Calu3 (cell line): ENCODE results near the gene CALHM3. TPM values are rescaled to one million over a fixed set of nuclear protein-coding genes. Genes with fewer than 3 reads are reported as not detected.

Experiments used
- BruUV-seq: library from RNA; stranded (reverse); fragments of 400-500 nt; replicated peaks from 2 replicates; lab custom pipeline; 2021; lab: Mats Ljungman, UMichigan
- CTCF ChIA-PET: fragments of 300-600 bp; sonication (Branson Sonifier 250); formaldehyde crosslinking; loops from one replicate; lab custom pipeline; 2022; ENCODE audit warnings: antibody characterized with exemption; lab: Charles Lee
- DNase-seq: peaks from one replicate; pipeline ENCODE4 v3.0.0; 2022
- H3K27ac Mint-ChIP-seq: one replicate; pipeline ENCODE4 v1.8.0; 2022; ENCODE audit warnings: mixed read lengths; ENCODE audit not compliant: unreplicated experiment
- H3K27me3 Mint-ChIP-seq: one replicate; pipeline ENCODE4 v1.8.0; 2022; ENCODE audit warnings: mixed read lengths; ENCODE audit not compliant: unreplicated experiment
- H3K36me3 Mint-ChIP-seq: one replicate; pipeline ENCODE4 v1.8.0; 2022; ENCODE audit warnings: mild to moderate bottlenecking, moderate library complexity, mixed read lengths; ENCODE audit not compliant: insufficient read depth, unreplicated experiment
- H3K4me1 Mint-ChIP-seq: one replicate; pipeline ENCODE4 v1.8.0; 2022; ENCODE audit warnings: mild to moderate bottlenecking, low read depth, mixed read lengths; ENCODE audit not compliant: unreplicated experiment
- H3K4me3 Mint-ChIP-seq: one replicate; pipeline ENCODE4 v1.8.0; 2022; ENCODE audit warnings: mild to moderate bottlenecking, low read depth, moderate library complexity, mixed read lengths; ENCODE audit not compliant: unreplicated experiment
- H3K9me3 Mint-ChIP-seq: one replicate; pipeline ENCODE4 v1.8.0; 2022; ENCODE audit warnings: low read depth, mixed read lengths; ENCODE audit not compliant: unreplicated experiment
- CTCF ChIP-seq: fragments of 200-600 bp; IDR thresholded peaks from one replicate; pipeline ENCODE4 v1.8.0; 2022; ENCODE audit warnings: antibody characterized with exemption; ENCODE audit not compliant: unreplicated experiment
- intact Hi-C: fragments of 100-400 bp; cut with micrococcal nuclease; formaldehyde crosslinking; loops from one replicate; pipeline ENCODE4 v1.10.0; 2022; ENCODE audit not compliant: unreplicated experiment
- total RNA-seq: library from RNA; stranded (reverse); gene quantifications from 2 replicates; pipeline ENCODE4 v1.2.3, GENCODE V29; 2022

The CALHM3 gene
- total RNA-seq, 1 experiment from 2014 or later = not detected

GRCh38 chr10:103451831-103452505, 27.1 kb downstream of the CALHM3 start, which contains the start of gene CALHM2:
TSS of gene CALHM2 (minus strand) at chr10:103452370. CDS start at chr10:103449941, 2,429 bp downstream.
- Mint-ChIP-seq H3K9me3 (no peaks in the 10 kb centered on the region), H3K36me3 (peaks cover 15% of the 10 kb centered on the region), H3K4me3 (peak within 1 kb of the TSS; percentile 77), H3K27me3 (no peaks in the 10 kb centered on the region), H3K27ac (no peak within 1 kb of the TSS), H3K4me1 (peaks cover 18% of the 10 kb centered on the region)
- no peak for TF ChIP-seq CTCF
- BruUV-seq = no TSS peak
- DNase-seq = peak; percentile 47
- intact Hi-C loops = no loop called here
- CTCF ChIA-PET = no interaction called here

GRCh38 chr10:103451091-103451813, 27.8 kb downstream of the CALHM3 start:
- BruUV-seq = no TSS peak
- Mint-ChIP-seq H3K9me3 (no peaks in the 10 kb centered on the region), H3K27me3 (no peaks in the 10 kb centered on the region), H3K27ac (no peak overlapping the region), H3K36me3 (peaks cover 15% of the 10 kb centered on the region), H3K4me3 (peak overlapping the region; percentile 13), H3K4me1 (peaks cover 18% of the 10 kb centered on the region)
- intact Hi-C loops = no loop called here
- TF ChIP-seq CTCF = no peak
- CTCF ChIA-PET = interaction anchor here (0.6 kb wide), 1 partner anchor 329 kb away, joined by 5 read pairs; no protein-coding TSS in a partner anchor
- DNase-seq = peak; percentile 55

GRCh38 chr10:103450201-103450695, 28.8 kb downstream of the CALHM3 start:
- H3K4me1 Mint-ChIP-seq = peaks cover 18% of the 10 kb centered on the region
- DNase-seq = no peak
- H3K27ac Mint-ChIP-seq = no peak overlapping the region
- no TSS peak for BruUV-seq
- no peaks in the 10 kb centered on the region for H3K27me3 Mint-ChIP-seq
- no peaks in the 10 kb centered on the region for H3K9me3 Mint-ChIP-seq
- intact Hi-C loops = no loop called here
- no peak overlapping the region for H3K4me3 Mint-ChIP-seq
- CTCF ChIA-PET = no interaction called here
- no peak for TF ChIP-seq CTCF
- H3K36me3 Mint-ChIP-seq = peaks cover 15% of the 10 kb centered on the region

- CTCF ChIA-PET = no interaction called here
- intact Hi-C loops = no loop called here
- H3K4me1 Mint-ChIP-seq = peaks cover 18% of the 10 kb centered on the region
- DNase-seq = no peak
- BruUV-seq = no TSS peak
- no peak overlapping the region for H3K27ac Mint-ChIP-seq
- H3K9me3 Mint-ChIP-seq = no peaks in the 10 kb centered on the region
- H3K36me3 Mint-ChIP-seq = peaks cover 15% of the 10 kb centered on the region
- no peak for TF ChIP-seq CTCF
- H3K4me3 Mint-ChIP-seq = no peak overlapping the region
- no peaks in the 10 kb centered on the region for H3K27me3 Mint-ChIP-seq
Observed at GRCh38 chr10:103449208-103450144, 29.6 kb downstream of the CALHM3 start.
